Measurements from ENCODE around the gene NUP35.

DNA sequence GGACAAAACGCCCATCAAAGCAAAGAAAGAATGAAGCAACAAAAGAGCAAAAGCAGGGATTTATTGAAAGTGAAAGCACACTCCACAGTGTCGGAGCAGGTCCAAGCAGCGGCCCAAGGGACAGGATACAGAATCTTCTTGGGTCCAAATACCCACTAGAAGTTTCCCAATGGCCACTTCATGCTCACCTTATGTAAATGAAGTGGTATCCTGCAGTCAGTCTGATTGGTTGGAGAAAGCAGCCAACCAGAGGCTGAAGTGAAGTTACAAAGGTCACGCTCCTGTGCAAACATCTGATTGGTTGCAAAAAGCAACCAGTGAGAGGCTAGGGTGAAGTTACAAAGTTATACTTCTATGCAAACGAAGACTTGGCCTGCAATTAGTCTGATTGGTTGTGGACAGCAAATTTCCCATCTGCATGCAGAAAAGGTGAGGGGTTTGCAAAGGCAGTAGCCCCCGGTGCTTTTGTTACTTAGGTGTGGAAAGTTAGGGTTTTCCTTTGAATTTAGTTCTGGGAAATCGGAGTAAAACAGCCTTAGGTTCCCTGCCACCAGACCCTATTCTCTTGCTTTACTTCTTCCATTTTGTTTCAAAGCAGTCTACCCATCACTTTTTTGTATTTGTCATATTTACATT is 32.8 kb upstream of the NUP35 start:
- TF ChIP-seq GATA2 (IDR thresholded peaks at IDR 0.05; ENCODE audit: low read depth, low read length) (no peak), GATA3 (IDR thresholded peaks at IDR 0.05; ENCODE audit: low read depth, low read length) (no peak)

Measured in SH-SY5Y (cell line).